Endothelial cell of umbilical vein (primary cell): Measurements from ENCODE around the gene G3BP2. TPM values are rescaled to one million over a fixed set of nuclear protein-coding genes. Genes with fewer than 3 reads are reported as not detected.

Experiments
- BruUV-seq: library from RNA; stranded (reverse); fragments of 400-500 nt; replicated peaks from 2 replicates; lab custom pipeline; 2021; lab: Mats Ljungman, UMichigan
- CTCF ChIA-PET: fragments of 300-600, 350-600 bp; sonication (Branson Sonifier 250); formaldehyde crosslinking; loops from one replicate; lab custom pipeline; 2021; ENCODE audit warnings: antibody characterized with exemption, inconsistent platforms; lab: Charles Lee
- POLR2A ChIA-PET: fragments of 300-600, 350-600 bp; sonication (Branson Sonifier 250); formaldehyde crosslinking; loops from one replicate; lab custom pipeline; 2021; ENCODE audit warnings: antibody characterized with exemption, inconsistent platforms; lab: Charles Lee
- DNase-seq: peaks from one replicate; pipeline ENCODE4 v3.0.0-alpha.2; 2011; ENCODE audit warnings: low read depth, low spot score
- FAIRE-seq: peaks from 2 replicates; lab custom pipeline; 2011; peaks lifted over from hg19 to GRCh38; lab: Jason Lieb, UNC
- H2AFZ ChIP-seq: 2 replicates; pipeline ENCODE4 v1.6.0; 2012; ENCODE audit warnings: low read depth, low read length, control low read depth, inconsistent platforms
- H3K27ac ChIP-seq: 2 replicates; pipeline ENCODE4 v1.5.1; 2011; ENCODE audit warnings: low read depth, mild to moderate bottlenecking, control low read depth, low read length, moderate library complexity; ENCODE audit not compliant: insufficient read depth
- H3K27me3 ChIP-seq, 2 experiments: 2 replicates each; pipeline versions ENCODE4 v1.6.0 to v1.6.1; 2011; ENCODE audit warnings: low read length in 2 of 2, mixed read lengths in 1 of 2; ENCODE audit not compliant: control insufficient read depth in 2 of 2, insufficient read depth in 2 of 2
- H3K36me3 ChIP-seq, 2 experiments: 2 replicates in 1 of 2; 3 replicates in 1 of 2; pipeline ENCODE4 v1.5.1; 2011; ENCODE audit warnings: low read length in 2 of 2, mild to moderate bottlenecking in 1 of 2, moderate library complexity in 1 of 2; ENCODE audit not compliant: control insufficient read depth in 2 of 2, insufficient read depth in 2 of 2; ENCODE audit errors: extremely low read depth in 1 of 2
- H3K4me1 ChIP-seq: 3 replicates; pipeline ENCODE4 v1.5.1; 2011; ENCODE audit warnings: mild to moderate bottlenecking, low read length; ENCODE audit not compliant: control insufficient read depth, insufficient read depth; ENCODE audit errors: extremely low read depth
- H3K4me2 ChIP-seq: 2 replicates; pipeline ENCODE4 v1.6.1; 2011; ENCODE audit warnings: low read length, control low read depth, mixed read lengths; ENCODE audit not compliant: insufficient read depth
- H3K4me3 ChIP-seq, 3 experiments: fragments of 200-600 bp in 1 of 3; sonication (generic), shearing (Covaris generic) in 1 of 3; replicated peaks in 1 of 3; 2 replicates each; pipeline ENCODE4 v1.5.1; 2011 to 2016; ENCODE audit warnings: control low read depth in 3 of 3, low read length in 3 of 3, mild to moderate bottlenecking in 2 of 3, inconsistent platforms in 1 of 3, low read depth in 1 of 3, moderate library complexity in 1 of 3; ENCODE audit not compliant: insufficient read depth in 1 of 3
- H3K79me2 ChIP-seq: 2 replicates; pipeline ENCODE4 v1.6.0; 2012; ENCODE audit warnings: low read length, inconsistent platforms; ENCODE audit not compliant: control insufficient read depth, insufficient read depth
- H3K9ac ChIP-seq: replicated peaks from 2 replicates; pipeline ENCODE3; 2011; ENCODE audit warnings: low read length, control low read depth; ENCODE audit not compliant: insufficient read depth; ENCODE audit errors: extremely low read depth
- H3K9me1 ChIP-seq: replicated peaks from 3 replicates; pipeline ENCODE4 v1.6.0; 2011; ENCODE audit warnings: mild to moderate bottlenecking, low read length; ENCODE audit not compliant: control insufficient read depth, insufficient read depth; ENCODE audit errors: extremely low read depth
- H3K9me3 ChIP-seq: replicated peaks from 2 replicates; pipeline ENCODE4 v1.5.1; 2012; ENCODE audit warnings: low read length, inconsistent platforms; ENCODE audit not compliant: control insufficient read depth, insufficient read depth
- H4K20me1 ChIP-seq: replicated peaks from 2 replicates; pipeline ENCODE3; 2011; ENCODE audit warnings: mild to moderate bottlenecking, low read length; ENCODE audit not compliant: control insufficient read depth, insufficient read depth; ENCODE audit errors: extremely low read depth
- CTCF ChIP-seq, 2 donors: IDR thresholded peaks; 1 replicate in 1 of 2; 2 replicates in 1 of 2; pipeline ENCODE4 v1.5.1; 2011; ENCODE audit warnings: low read length in 2 of 2, mild to moderate bottlenecking in 2 of 2, moderate library complexity in 2 of 2, control low read depth in 1 of 2, inconsistent platforms in 1 of 2, low read depth in 1 of 2; ENCODE audit not compliant: insufficient read depth in 1 of 2; ENCODE audit errors: extremely low read depth in 1 of 2
- EZH2 ChIP-seq: IDR thresholded peaks from 2 replicates; pipeline ENCODE4 v1.6.1; 2012; ENCODE audit warnings: borderline replicate concordance, low read depth, mild to moderate bottlenecking, moderate library complexity, low read length, inconsistent platforms; ENCODE audit not compliant: severe bottlenecking
- FOS ChIP-seq: IDR thresholded peaks from 2 replicates; pipeline ENCODE4 v1.6.1; 2011; ENCODE audit warnings: mild to moderate bottlenecking, low read length, moderate library complexity, borderline replicate concordance; ENCODE audit not compliant: insufficient read depth
- GATA2 ChIP-seq: IDR thresholded peaks from 2 replicates; pipeline ENCODE4 v1.7.0; 2011; ENCODE audit warnings: low read depth, mild to moderate bottlenecking, moderate library complexity, mixed read lengths, low read length; ENCODE audit not compliant: insufficient read length, insufficient read depth
- JUN ChIP-seq: IDR thresholded peaks from 2 replicates; pipeline ENCODE4 v1.6.1; 2011; ENCODE audit warnings: borderline replicate concordance, low read depth; ENCODE audit not compliant: insufficient read length, insufficient read depth
- MAX ChIP-seq: IDR thresholded peaks from 2 replicates; pipeline ENCODE4 v1.6.1; 2011; ENCODE audit not compliant: insufficient read depth, insufficient read length
- MYC ChIP-seq: IDR thresholded peaks from one replicate; pipeline ENCODE4 v1.6.1; 2011; ENCODE audit warnings: mild to moderate bottlenecking, low read depth, low read length
- POLR2A ChIP-seq: IDR thresholded peaks from 2 replicates; pipeline ENCODE4 v1.6.1; 2012; ENCODE audit warnings: low read depth, mild to moderate bottlenecking, control low read depth, low read length
- POLR2AphosphoS5 ChIP-seq: IDR thresholded peaks from 2 replicates; pipeline ENCODE4 v1.6.1; 2012; ENCODE audit warnings: low read depth, mild to moderate bottlenecking, control low read depth, low read length, moderate library complexity; ENCODE audit not compliant: insufficient read depth
- dilution Hi-C: fragments of 300-500 bp; cut with MboI; formaldehyde crosslinking; loops from one replicate; pipeline ENCODE4 v1.15.0; 2019; ENCODE audit warnings: low sequenced_read_pairs; ENCODE audit not compliant: extremely low pct_ligation_motif_present
- intact Hi-C: fragments of 100-400 bp; cut with micrococcal nuclease; formaldehyde crosslinking; loops from one replicate; pipeline ENCODE4 v1.10.0; 2022
- polyA plus RNA-seq, 4 experiments: library from polyadenylated mRNA; depleted of rRNA in 3 of 4; stranded (reverse) in 3 of 4; unstranded in 1 of 4; fragments of >200 nt; gene quantifications; 2 replicates each; pipeline versions ENCODE4 v1.2.1 to v1.2.3, GENCODE V29; 2011 to 2012; ENCODE audit warnings: missing spikeins in 1 of 4
- total RNA-seq: library from RNA; stranded (reverse); gene quantifications from 2 replicates; pipeline ENCODE4 v1.2.3, GENCODE V29; 2021

G3BP2 gene
- total and polyA plus RNA-seq, 2 donors (not counting 3 experiments of a cell fraction or from before 2014, with no cell fraction given), result 61.1 to 180 TPM

- no peak overlapping the region for H3K4me2 ChIP-seq
- intact Hi-C loops, result no loop called here
Measured at GRCh38 chr4:75629239-75629638, 44.0 kb downstream of the G3BP2 start.

More at GRCh38 chr4:75629239-75629638, 44.0 kb downstream of the G3BP2 start:
- no peaks in the 10 kb centered on the region for H3K79me2 ChIP-seq
- H3K27ac ChIP-seq, result no peak overlapping the region
- H3K9me3 ChIP-seq, result no peaks in the 10 kb centered on the region
- no peak overlapping the region for H3K9ac ChIP-seq
- CTCF ChIA-PET, result no interaction called here
- FAIRE-seq (no peak), DNase-seq (no peak)
- H3K9me1 ChIP-seq, result no peaks in the 10 kb centered on the region
- POLR2A ChIA-PET, result interaction anchor here (0.6 kb wide), 1 partner anchor 72 kb away, joined by 5 read pairs; no protein-coding TSS in a partner anchor
- BruUV-seq, result no TSS peak
- no peaks in the 10 kb centered on the region for H4K20me1 ChIP-seq
- dilution Hi-C loops, result no loop called here
- TF ChIP-seq MAX (no peak), EZH2 (no peak), GATA2 (no peak), MYC (no peak), POLR2AphosphoS5 (no peak), FOS (no peak), JUN (no peak), CTCF (IDR thresholded peaks at IDR 0.05; ENCODE audit: extremely low read depth in 1 of 2, insufficient read depth in 1 of 2, low read depth in 1 of 2, low read length in 2 of 2) (no peak), POLR2A (no peak)
- peaks cover 4% of the 10 kb centered on the region for H3K4me1 ChIP-seq
- no peak overlapping the region for H3K4me3 ChIP-seq
- H3K27me3 ChIP-seq, result no peaks in the 10 kb centered on the region
- H2AFZ ChIP-seq, result no peak overlapping the region
- H3K36me3 ChIP-seq, result no peaks in the 10 kb centered on the region
